A549 (cell line): Measurements from ENCODE around the gene PILRB.

Experiments used
- BCL3 ChIP-seq: fragments of >200 bp; sonication (Bioruptor Twin); formaldehyde crosslinking; IDR thresholded peaks from 3 replicates; pipeline ENCODE4 v1.6.1; 2016
- CHD2 ChIP-seq: fragments of 150-350 bp; IDR thresholded peaks from 2 replicates; pipeline ENCODE4 v1.6.1; 2014; ENCODE audit warnings: low read length; ENCODE audit not compliant: partially characterized antibody
- CTCF ChIP-seq: fragments of >200 bp; sonication (Bioruptor Twin); formaldehyde crosslinking; IDR thresholded peaks from 3 replicates; pipeline ENCODE4 v1.5.1; 2016
- HDAC2 ChIP-seq: fragments of 200-600 bp; sonication (generic); IDR thresholded peaks from 2 replicates; pipeline ENCODE4 v1.6.1; 2016
- KDM1A ChIP-seq: fragments of 200-600 bp; sonication (generic); IDR thresholded peaks from 2 replicates; pipeline ENCODE4 v1.6.1; 2016; ENCODE audit warnings: low read depth, mild to moderate bottlenecking
- POLR2A ChIP-seq: IDR thresholded peaks from 2 replicates; pipeline ENCODE4 v1.6.1; 2012; ENCODE audit warnings: mild to moderate bottlenecking, low read length
- ZFP36 ChIP-seq: fragments of 450-650 bp; IDR thresholded peaks from 2 replicates; pipeline ENCODE4 v1.6.1; 2014; ENCODE audit warnings: borderline replicate concordance; ENCODE audit not compliant: partially characterized antibody
- ZSCAN20 ChIP-seq: fragments of 250-450 bp; sonication (Bioruptor Pico); IDR thresholded peaks from 2 replicates; pipeline ENCODE4 v1.8.0; 2022; ENCODE audit warnings: mild to moderate bottlenecking, moderate library complexity
- TF ChIP-seq, protein P1 (sequence below): IDR thresholded peaks from 2 replicates; pipeline ENCODE4 v1.6.1; 2012

DNA sequence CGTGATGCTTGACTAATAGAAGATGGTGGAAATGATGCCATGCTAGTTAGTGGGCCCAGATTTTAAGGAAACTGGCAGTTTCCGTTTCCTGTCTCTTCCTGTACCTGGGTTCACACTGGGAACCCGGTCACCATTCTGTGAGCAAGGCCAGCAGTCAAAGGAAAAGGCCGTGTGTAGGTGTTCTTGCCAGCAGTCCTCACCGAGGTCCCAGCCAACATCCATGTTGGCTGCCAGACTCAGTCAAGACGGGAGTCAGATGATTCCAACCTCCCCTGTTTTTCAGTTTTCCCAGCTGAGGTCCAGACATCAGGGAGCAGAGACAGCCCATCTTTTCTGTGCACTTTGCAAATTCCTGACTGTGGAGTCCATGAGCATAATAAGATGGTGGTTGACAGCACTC, 15.2 kb upstream of the PILRB start:
- TF ChIP-seq BCL3 (no peak), POLR2A (no peak), CTCF (no peak), KDM1A (no peak), CHD2 (no peak), HDAC2 (no peak), ZSCAN20 (no peak), ZFP36 (no peak)
- TF ChIP-seq, protein P1, sequence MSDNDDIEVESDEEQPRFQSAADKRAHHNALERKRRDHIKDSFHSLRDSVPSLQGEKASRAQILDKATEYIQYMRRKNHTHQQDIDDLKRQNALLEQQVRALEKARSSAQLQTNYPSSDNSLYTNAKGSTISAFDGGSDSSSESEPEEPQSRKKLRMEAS, result no peak
